ENCODE measurements around the gene BBOX1.

DNA sequence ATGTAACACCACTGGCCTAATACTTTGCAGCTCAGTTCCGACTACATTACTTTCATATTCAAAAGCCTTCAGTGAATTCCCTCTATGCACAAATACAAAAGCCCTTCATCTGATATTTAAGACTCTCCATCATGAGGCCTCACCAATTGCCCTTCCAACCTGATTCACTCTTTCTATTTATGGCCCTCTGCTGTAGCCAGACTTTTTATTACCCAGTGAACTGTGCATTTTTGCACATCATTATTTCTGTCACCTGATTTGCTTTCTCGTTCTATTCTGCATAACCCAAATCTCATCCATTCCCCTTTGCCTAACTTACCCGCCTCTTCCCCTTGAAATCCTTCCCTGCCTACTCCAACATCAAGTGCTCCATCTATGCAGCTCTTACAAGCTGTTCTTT, 78.3 kb downstream of the BBOX1 start:
- TF ChIP-seq, protein P1, sequence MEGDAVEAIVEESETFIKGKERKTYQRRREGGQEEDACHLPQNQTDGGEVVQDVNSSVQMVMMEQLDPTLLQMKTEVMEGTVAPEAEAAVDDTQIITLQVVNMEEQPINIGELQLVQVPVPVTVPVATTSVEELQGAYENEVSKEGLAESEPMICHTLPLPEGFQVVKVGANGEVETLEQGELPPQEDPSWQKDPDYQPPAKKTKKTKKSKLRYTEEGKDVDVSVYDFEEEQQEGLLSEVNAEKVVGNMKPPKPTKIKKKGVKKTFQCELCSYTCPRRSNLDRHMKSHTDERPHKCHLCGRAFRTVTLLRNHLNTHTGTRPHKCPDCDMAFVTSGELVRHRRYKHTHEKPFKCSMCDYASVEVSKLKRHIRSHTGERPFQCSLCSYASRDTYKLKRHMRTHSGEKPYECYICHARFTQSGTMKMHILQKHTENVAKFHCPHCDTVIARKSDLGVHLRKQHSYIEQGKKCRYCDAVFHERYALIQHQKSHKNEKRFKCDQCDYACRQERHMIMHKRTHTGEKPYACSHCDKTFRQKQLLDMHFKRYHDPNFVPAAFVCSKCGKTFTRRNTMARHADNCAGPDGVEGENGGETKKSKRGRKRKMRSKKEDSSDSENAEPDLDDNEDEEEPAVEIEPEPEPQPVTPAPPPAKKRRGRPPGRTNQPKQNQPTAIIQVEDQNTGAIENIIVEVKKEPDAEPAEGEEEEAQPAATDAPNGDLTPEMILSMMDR (IDR thresholded peaks at IDR 0.05): no peak
- no peak for TF ChIP-seq SIN3A (IDR thresholded peaks at IDR 0.05; ENCODE audit: borderline replicate concordance, insufficient read depth, low read depth, low read length)
